AG04450 (cell line): ENCODE measurements around the gene ARHGAP6. TPM values are rescaled to one million over a fixed set of nuclear protein-coding genes. Genes with fewer than 3 reads are reported as not detected.

Experiments
- CTCF ChIA-PET: fragments of 300-600, 350-600 bp; formaldehyde crosslinking; extraction: SDS; loops from one replicate; lab custom pipeline; 2022; ENCODE audit warnings: antibody characterized with exemption, inconsistent platforms; lab: Charles Lee
- POLR2A ChIA-PET: fragments of 350-600 bp; formaldehyde crosslinking; extraction: SDS; loops from one replicate; lab custom pipeline; 2021; ENCODE audit warnings: antibody characterized with exemption, inconsistent platforms; lab: Yijun Ruan, JAX
- DNase-seq: peaks from one replicate; pipeline ENCODE4 v3.0.0-alpha.2; 2011; ENCODE audit warnings: low read depth, low spot score
- H3K27ac ChIP-seq: one replicate; pipeline ENCODE4 v1.5.1; 2012; ENCODE audit warnings: low read depth, low read length, control low read depth
- H3K27me3 ChIP-seq: one replicate; pipeline ENCODE4 v1.6.0; 2012; ENCODE audit warnings: low read length; ENCODE audit not compliant: control insufficient read depth, insufficient read depth
- H3K4me3 ChIP-seq: 2 replicates; pipeline ENCODE4 v1.5.1; 2011; ENCODE audit warnings: mild to moderate bottlenecking, low read depth, low read length, control low read depth
- H3K9me3 ChIP-seq: 2 replicates; pipeline ENCODE4 v1.5.1; 2012; ENCODE audit warnings: low read length; ENCODE audit not compliant: control insufficient read depth, insufficient read depth
- polyA plus RNA-seq: library from polyadenylated mRNA; depleted of rRNA; stranded (reverse); fragments of >200 nt; gene quantifications from 2 replicates; pipeline ENCODE4 v1.2.3, GENCODE V29; 2011
- TF ChIP-seq, protein P1 (sequence below): IDR thresholded peaks from 2 replicates; pipeline ENCODE4 v1.5.1; 2011; ENCODE audit warnings: low read depth, low read length, control low read depth, inconsistent platforms

ARHGAP6 gene
- polyA plus RNA-seq, 1 experiment, result 4.0 TPM

GRCh38 chrX:11257711-11258110 lies 408.0 kb downstream of the ARHGAP6 start:
- POLR2A ChIA-PET, result no interaction called here
- no peak for DNase-seq
- Histone ChIP-seq H3K27ac (no peak overlapping the region), H3K4me3 (no peak overlapping the region), H3K27me3 (no peaks in the 10 kb centered on the region), H3K9me3 (no peaks in the 10 kb centered on the region)
- CTCF ChIA-PET, result interaction anchor here (1.1 kb wide), 1 partner anchor 274 kb away, joined by 5 read pairs; no protein-coding TSS in a partner anchor
- TF ChIP-seq, protein P1, sequence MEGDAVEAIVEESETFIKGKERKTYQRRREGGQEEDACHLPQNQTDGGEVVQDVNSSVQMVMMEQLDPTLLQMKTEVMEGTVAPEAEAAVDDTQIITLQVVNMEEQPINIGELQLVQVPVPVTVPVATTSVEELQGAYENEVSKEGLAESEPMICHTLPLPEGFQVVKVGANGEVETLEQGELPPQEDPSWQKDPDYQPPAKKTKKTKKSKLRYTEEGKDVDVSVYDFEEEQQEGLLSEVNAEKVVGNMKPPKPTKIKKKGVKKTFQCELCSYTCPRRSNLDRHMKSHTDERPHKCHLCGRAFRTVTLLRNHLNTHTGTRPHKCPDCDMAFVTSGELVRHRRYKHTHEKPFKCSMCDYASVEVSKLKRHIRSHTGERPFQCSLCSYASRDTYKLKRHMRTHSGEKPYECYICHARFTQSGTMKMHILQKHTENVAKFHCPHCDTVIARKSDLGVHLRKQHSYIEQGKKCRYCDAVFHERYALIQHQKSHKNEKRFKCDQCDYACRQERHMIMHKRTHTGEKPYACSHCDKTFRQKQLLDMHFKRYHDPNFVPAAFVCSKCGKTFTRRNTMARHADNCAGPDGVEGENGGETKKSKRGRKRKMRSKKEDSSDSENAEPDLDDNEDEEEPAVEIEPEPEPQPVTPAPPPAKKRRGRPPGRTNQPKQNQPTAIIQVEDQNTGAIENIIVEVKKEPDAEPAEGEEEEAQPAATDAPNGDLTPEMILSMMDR, result no peak

DNA sequence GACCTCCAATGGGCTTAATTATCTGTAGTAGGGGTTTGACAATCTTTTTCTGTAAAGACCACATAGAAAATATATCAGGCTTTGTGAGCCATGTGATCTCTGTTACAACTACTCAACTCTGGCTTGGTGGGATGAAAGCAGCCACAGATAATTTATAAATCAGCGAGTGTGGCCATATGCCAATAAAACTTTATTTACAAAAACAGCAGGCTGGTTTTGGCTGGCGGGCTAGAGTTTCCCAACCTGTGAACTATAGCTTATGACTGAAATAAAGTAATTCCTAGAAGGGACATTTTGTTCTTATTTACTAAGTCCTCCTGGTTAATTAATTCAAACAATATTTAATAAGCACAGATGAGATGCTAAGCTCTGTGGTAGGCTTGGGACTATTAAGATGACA lies 408.4 kb downstream of the ARHGAP6 start:
- ChIA-PET POLR2A (no interaction called here), CTCF (interaction anchor here (1.1 kb wide), 1 partner anchor 274 kb away, joined by 5 read pairs; no protein-coding TSS in a partner anchor)
- Histone ChIP-seq H3K4me3 (no peak overlapping the region), H3K27me3 (no peaks in the 10 kb centered on the region), H3K27ac (no peak overlapping the region), H3K9me3 (no peaks in the 10 kb centered on the region)
- no peak for DNase-seq
- TF ChIP-seq, protein P1, result no peak

- Histone ChIP-seq H3K4me3 (no peak overlapping the region), H3K9me3 (no peaks in the 10 kb centered on the region), H3K27me3 (no peaks in the 10 kb centered on the region), H3K27ac (no peak overlapping the region)
- ChIA-PET POLR2A (no interaction called here), CTCF (no interaction called here)
- DNase-seq, result no peak
- TF ChIP-seq, protein P1, result no peak
These were observed 411.2 kb downstream of the ARHGAP6 start for GRCh38 chrX:11254417-11255109.

DNA sequence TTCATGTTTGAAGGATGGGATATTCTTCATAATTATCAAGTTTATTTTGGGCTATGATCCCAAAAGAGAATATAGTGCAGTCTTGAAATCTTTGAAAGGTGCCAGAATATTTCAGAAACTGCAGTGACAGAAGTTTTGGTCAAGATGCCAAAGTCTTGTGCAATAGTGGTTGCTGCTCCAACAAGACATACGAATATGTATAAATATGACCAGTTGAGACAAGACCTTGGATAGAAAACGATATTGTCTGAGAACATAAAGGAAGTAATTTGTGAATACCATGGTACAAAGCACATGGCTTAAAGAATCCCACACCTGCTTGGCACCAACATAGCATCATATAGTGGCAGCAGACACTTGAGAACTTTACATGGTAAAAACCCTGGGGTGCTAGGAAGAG lies 421.1 kb downstream of the ARHGAP6 start:
- no peak for DNase-seq
- no peak overlapping the region for H3K4me3 ChIP-seq
- no peaks in the 10 kb centered on the region for H3K9me3 ChIP-seq
- TF ChIP-seq, protein P1, result no peak
- CTCF ChIA-PET, result no interaction called here
- POLR2A ChIA-PET, result no interaction called here
- H3K27ac ChIP-seq, result no peak overlapping the region
- no peaks in the 10 kb centered on the region for H3K27me3 ChIP-seq

DNA sequence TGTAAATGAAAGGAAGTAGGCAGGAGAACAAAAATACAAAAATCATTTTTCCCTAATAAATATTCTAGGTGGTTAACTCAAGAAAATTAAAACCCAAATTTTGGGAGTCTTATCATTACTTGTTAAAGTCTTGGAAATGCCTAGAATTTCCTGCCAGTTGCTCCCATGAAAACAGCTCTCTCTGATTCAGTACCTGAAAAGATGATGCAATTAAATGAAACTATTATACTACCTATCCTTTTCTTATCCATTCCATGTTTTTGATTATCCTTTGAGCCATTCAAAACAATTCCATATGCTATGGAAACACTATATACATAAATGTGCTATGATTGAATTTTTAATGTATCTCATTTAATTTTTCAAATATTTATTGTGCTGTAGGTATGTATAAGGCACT lies 423.0 kb downstream of the ARHGAP6 start:
- H3K27me3 ChIP-seq, result no peaks in the 10 kb centered on the region
- no peak for DNase-seq
- no peak overlapping the region for H3K27ac ChIP-seq
- TF ChIP-seq, protein P1, result no peak
- ChIA-PET POLR2A (no interaction called here), CTCF (no interaction called here)
- H3K9me3 ChIP-seq, result no peaks in the 10 kb centered on the region
- H3K4me3 ChIP-seq, result no peak overlapping the region
